ENCODE measurements around the gene ACAD10. TPM values are rescaled to one million over a fixed set of nuclear protein-coding genes. Genes with fewer than 3 reads are reported as not detected.

ACAD10 gene
- total RNA-seq, 1 donor from 2014 or later = 24.4 TPM

Other genes starting within 250 kb of the ACAD10 start
- gene ATXN2, start 86.7 kb upstream of the ACAD10 start, total RNA-seq = 7.8 and 59.4 TPM in 2 replicates
- gene BRAP, start 97 bp upstream of the ACAD10 start, total RNA-seq = 24.5 and 27.7 TPM in 2 replicates
- gene ALDH2, start 80.9 kb downstream of the ACAD10 start, total RNA-seq = 18.7 and 23.4 TPM in 2 replicates
- 42.5 and 46.4 TPM in 2 replicates for gene MAPKAPK5, start 156.2 kb downstream of the ACAD10 start, total RNA-seq

Measured in renal cortical epithelial cell (primary cell).